HCT116 (cell line): ENCODE measurements around the gene ZNF396.

Experiments
- ATF3 ChIP-seq: IDR thresholded peaks from 2 replicates; pipeline ENCODE4 v1.6.1; 2012
- ELF1 ChIP-seq: IDR thresholded peaks from 2 replicates; pipeline ENCODE4 v1.6.1; 2012; ENCODE audit warnings: low read depth, borderline replicate concordance
- EZH2phosphoT487 ChIP-seq: fragments of 200-600 bp; IDR thresholded peaks from 2 replicates; pipeline ENCODE4 v1.6.1; 2018; ENCODE audit warnings: antibody characterized with exemption, borderline replicate concordance
- JUND ChIP-seq: IDR thresholded peaks from 2 replicates; pipeline ENCODE4 v1.6.1; 2012
- POLR2A ChIP-seq: IDR thresholded peaks from 2 replicates; pipeline ENCODE4 v1.7.0; 2011; ENCODE audit warnings: borderline replicate concordance; ENCODE audit not compliant: insufficient read depth, insufficient read length; ENCODE audit errors: extremely low read depth
- POLR2AphosphoS5 ChIP-seq: IDR thresholded peaks from 2 replicates; pipeline ENCODE4 v1.6.1; 2011; ENCODE audit warnings: mild to moderate bottlenecking, low read depth, low read length, moderate library complexity
- SRF ChIP-seq: IDR thresholded peaks from 2 replicates; pipeline ENCODE4 v1.6.1; 2012; ENCODE audit warnings: low read depth
- ZNF274 ChIP-seq: fragments of 200-500 bp; sonication (Bioruptor generic); IDR thresholded peaks from 2 replicates; pipeline ENCODE4 v1.6.1; 2014; ENCODE audit warnings: mild to moderate bottlenecking, low read depth, low read length, inconsistent platforms
- TF ChIP-seq, protein P1 (sequence below), 3 experiments: fragments of 200-600 bp in 1 of 3; sonication (generic) in 1 of 3; IDR thresholded peaks in 2 of 3; conservative IDR thresholded peaks in 1 of 3; 2 replicates each; pipeline ENCODE4 v1.5.1; 2012 to 2017; ENCODE audit warnings: low read depth in 2 of 3, low read length in 2 of 3, antibody characterized with exemption in 1 of 3, borderline replicate concordance in 1 of 3, control low read depth in 1 of 3, mild to moderate bottlenecking in 1 of 3, mixed read lengths in 1 of 3, mixed run types in 1 of 3, moderate library complexity in 1 of 3; ENCODE audit not compliant: insufficient read depth in 1 of 3
- TF ChIP-seq, protein P2 (sequence below): IDR thresholded peaks from 2 replicates; pipeline ENCODE4 v1.6.1; 2012

DNA sequence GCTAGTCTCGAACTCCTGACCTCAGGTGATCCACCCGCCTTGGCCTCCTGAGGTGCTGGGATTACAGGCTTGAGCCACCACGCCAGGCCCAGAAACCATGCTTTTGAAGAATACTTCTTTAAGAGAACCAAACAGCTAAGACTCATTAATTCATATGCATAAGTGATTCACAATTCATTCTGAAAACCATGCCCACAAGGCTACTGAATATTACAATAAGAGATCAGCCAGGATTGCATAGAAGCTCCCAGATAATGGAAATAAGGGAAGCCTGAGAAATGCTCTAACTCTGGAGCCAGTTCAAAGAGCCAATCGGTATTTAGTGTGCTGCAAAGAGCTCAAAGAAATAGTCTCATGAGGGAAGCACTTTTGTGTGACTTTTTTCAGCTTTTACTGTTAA, 2.4 kb downstream of the ZNF396 start:
- no peak for TF ChIP-seq EZH2phosphoT487
- TF ChIP-seq SRF, result no peak
- TF ChIP-seq JUND, result no peak
- TF ChIP-seq ZNF274, result no peak
- TF ChIP-seq POLR2A, result no peak
- TF ChIP-seq, protein P1, sequence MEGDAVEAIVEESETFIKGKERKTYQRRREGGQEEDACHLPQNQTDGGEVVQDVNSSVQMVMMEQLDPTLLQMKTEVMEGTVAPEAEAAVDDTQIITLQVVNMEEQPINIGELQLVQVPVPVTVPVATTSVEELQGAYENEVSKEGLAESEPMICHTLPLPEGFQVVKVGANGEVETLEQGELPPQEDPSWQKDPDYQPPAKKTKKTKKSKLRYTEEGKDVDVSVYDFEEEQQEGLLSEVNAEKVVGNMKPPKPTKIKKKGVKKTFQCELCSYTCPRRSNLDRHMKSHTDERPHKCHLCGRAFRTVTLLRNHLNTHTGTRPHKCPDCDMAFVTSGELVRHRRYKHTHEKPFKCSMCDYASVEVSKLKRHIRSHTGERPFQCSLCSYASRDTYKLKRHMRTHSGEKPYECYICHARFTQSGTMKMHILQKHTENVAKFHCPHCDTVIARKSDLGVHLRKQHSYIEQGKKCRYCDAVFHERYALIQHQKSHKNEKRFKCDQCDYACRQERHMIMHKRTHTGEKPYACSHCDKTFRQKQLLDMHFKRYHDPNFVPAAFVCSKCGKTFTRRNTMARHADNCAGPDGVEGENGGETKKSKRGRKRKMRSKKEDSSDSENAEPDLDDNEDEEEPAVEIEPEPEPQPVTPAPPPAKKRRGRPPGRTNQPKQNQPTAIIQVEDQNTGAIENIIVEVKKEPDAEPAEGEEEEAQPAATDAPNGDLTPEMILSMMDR (IDR thresholded peaks at IDR 0.05 in 2 of 3, conservative IDR thresholded peaks at IDR 0.05 in 1 of 3; ENCODE audit: borderline replicate concordance in 1 of 3, insufficient read depth in 1 of 3, low read depth in 2 of 3, low read length in 2 of 3), result no peak
- no peak for TF ChIP-seq ATF3
- TF ChIP-seq ELF1, result no peak
- TF ChIP-seq, protein P2, sequence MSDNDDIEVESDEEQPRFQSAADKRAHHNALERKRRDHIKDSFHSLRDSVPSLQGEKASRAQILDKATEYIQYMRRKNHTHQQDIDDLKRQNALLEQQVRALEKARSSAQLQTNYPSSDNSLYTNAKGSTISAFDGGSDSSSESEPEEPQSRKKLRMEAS, result no peak
- TF ChIP-seq POLR2AphosphoS5, result no peak
